HG03439 (cell line): ENCODE data around the gene POLA1.
"Not testable (repeated sequence)": the region's sequence is repeated elsewhere in the genome, so short reads cannot be mapped to it uniquely, and the experiment has no call there.

ENCODE experiments used
- ATAC-seq: cut with Tn5 transposase; IDR thresholded peaks from one replicate; pipeline ENCODE4 v1.9.1; 2021; ENCODE audit warnings: mild to moderate bottlenecking, moderate library complexity; ENCODE audit not compliant: unreplicated experiment

POLA1 gene

GRCh38 chrX:24796204-24796603 lies 102.5 kb downstream of the POLA1 start:
- no peak for ATAC-seq

GRCh38 chrX:24799078-24799477 lies 105.4 kb downstream of the POLA1 start:
- no peak for ATAC-seq

GRCh38 chrX:24799565-24799964 lies 105.8 kb downstream of the POLA1 start:
- no peak for ATAC-seq

- ATAC-seq, result no peak
Observed at GRCh38 chrX:24805201-24805600, 111.5 kb downstream of the POLA1 start.

GRCh38 chrX:24819807-24820206 lies 126.1 kb downstream of the POLA1 start:
- not testable (repeated sequence) for ATAC-seq

- no peak for ATAC-seq
Observed at GRCh38 chrX:24828147-24828546, 134.4 kb downstream of the POLA1 start.

- no peak for ATAC-seq
Observed at GRCh38 chrX:24828600-24828999, 134.9 kb downstream of the POLA1 start.

GRCh38 chrX:24833695-24834094 lies 140.0 kb downstream of the POLA1 start:
- ATAC-seq, result no peak

- ATAC-seq, result no peak
Observed at GRCh38 chrX:24837966-24838365, 144.2 kb downstream of the POLA1 start.

GRCh38 chrX:24838629-24839028 lies 144.9 kb downstream of the POLA1 start:
- no peak for ATAC-seq

- ATAC-seq, result no peak
Observed at GRCh38 chrX:24839331-24839730, 145.6 kb downstream of the POLA1 start.

GRCh38 chrX:24842486-24842885 lies 148.8 kb downstream of the POLA1 start:
- ATAC-seq, result no peak

GRCh38 chrX:24846550-24847150 lies 152.9 kb downstream of the POLA1 start:
- ATAC-seq, result no peak

GRCh38 chrX:24851289-24851688 lies 157.6 kb downstream of the POLA1 start:
- ATAC-seq, result no peak

GRCh38 chrX:24851780-24852179 lies 158.1 kb downstream of the POLA1 start:
- ATAC-seq, result no peak

- ATAC-seq, result no peak
Observed at GRCh38 chrX:24858004-24858746, 164.5 kb downstream of the POLA1 start.

GRCh38 chrX:24859211-24859841 lies 165.6 kb downstream of the POLA1 start:
- ATAC-seq, result no peak

- no peak for ATAC-seq
Observed at GRCh38 chrX:24860140-24860539, 166.4 kb downstream of the POLA1 start.

- no peak for ATAC-seq
Observed at GRCh38 chrX:24862343-24862742, 168.6 kb downstream of the POLA1 start.

GRCh38 chrX:24863779-24864178 lies 170.1 kb downstream of the POLA1 start:
- ATAC-seq, result not testable (repeated sequence)

- no peak for ATAC-seq
Observed at GRCh38 chrX:24870143-24870542, 176.4 kb downstream of the POLA1 start.

GRCh38 chrX:24874604-24875247 lies 181.0 kb downstream of the POLA1 start:
- ATAC-seq, result no peak
